Brain pericyte (primary cell): ENCODE measurements around the gene TAC3.

Source experiments
- DNase-seq: peaks from one replicate; pipeline ENCODE4 v3.0.0-alpha.2; 2012; ENCODE audit warnings: low read depth, low spot score

The TAC3 gene

GRCh38 chr12:57005980-57006808 is 10.1 kb downstream of the TAC3 start, which contains the start of gene ZBTB39:
ZBTB39 (minus strand) TSS chr12:57006546; CDS start chr12:57004917, 1,629 bp downstream.
- DNase-seq: no peak

GRCh38 chr12:57004651-57005050 is 11.7 kb downstream of the TAC3 start:
- DNase-seq: no peak

- no peak for DNase-seq
Observed at GRCh38 chr12:57003395-57003794, 12.9 kb downstream of the TAC3 start.

- no peak for DNase-seq
Observed at GRCh38 chr12:57001448-57001906, 14.9 kb downstream of the TAC3 start.

- DNase-seq: no peak
Observed at GRCh38 chr12:57000393-57000792, 15.9 kb downstream of the TAC3 start.

GRCh38 chr12:56999456-56999855 is 16.9 kb downstream of the TAC3 start:
- DNase-seq: no peak

GRCh38 chr12:56998981-56999380 is 17.3 kb downstream of the TAC3 start:
- no peak for DNase-seq

GRCh38 chr12:56998316-56998715 is 18.0 kb downstream of the TAC3 start:
- DNase-seq: no peak

GRCh38 chr12:56996793-56997545 is 19.4 kb downstream of the TAC3 start:
- no peak for DNase-seq

- no peak for DNase-seq
Observed at GRCh38 chr12:56995930-56996496, 20.3 kb downstream of the TAC3 start.

- no peak for DNase-seq
Observed at GRCh38 chr12:56995201-56995929, 21.0 kb downstream of the TAC3 start.

- no peak for DNase-seq
Observed at GRCh38 chr12:56994231-56994746, 22.0 kb downstream of the TAC3 start.

GRCh38 chr12:56993346-56993745 is 23.0 kb downstream of the TAC3 start:
- no peak for DNase-seq

GRCh38 chr12:56991319-56992246 is 24.7 kb downstream of the TAC3 start:
- no peak for DNase-seq

- DNase-seq: no peak
Observed at GRCh38 chr12:56990648-56991318, 25.5 kb downstream of the TAC3 start.

- DNase-seq: no peak
Observed at GRCh38 chr12:56989861-56990610, 26.3 kb downstream of the TAC3 start.

- no peak for DNase-seq
Observed at GRCh38 chr12:56988207-56988739, 28.1 kb downstream of the TAC3 start.

- no peak for DNase-seq
Observed at GRCh38 chr12:56987551-56988053, 28.7 kb downstream of the TAC3 start.

- no peak for DNase-seq
Observed at GRCh38 chr12:56987011-56987410, 29.3 kb downstream of the TAC3 start.
